ENCODE measurements around the gene PPP1R14C. TPM values are rescaled to one million over a fixed set of nuclear protein-coding genes. Genes with fewer than 3 reads are reported as not detected.

PPP1R14C gene
- total and polyA plus RNA-seq, 10 donors = 0.06 to 0.39 (median 0.18) TPM; not detected in 4

- intact Hi-C loops (cut with DNase I; ENCODE audit: low total_unique reads) = no loop called here
- no peak overlapping the region for H3K4me3 ChIP-seq
- TF ChIP-seq POLR2AphosphoS5 (IDR thresholded peaks at IDR 0.05) = no peak
- TF ChIP-seq CTCF (IDR thresholded peaks at IDR 0.05 in 8 of 11, conservative IDR thresholded peaks at IDR 0.05 in 3 of 11) = no peak
- no peak for TF ChIP-seq POLR2A (IDR thresholded peaks at IDR 0.05)
- H3K27ac ChIP-seq = no peak overlapping the region
- DNase-seq = no peak
- 87 to 95% (median 91%) methylated on average over 11 of the region's 11 CpGs for WGBS, 5 donors
- peaks cover 0 to 18% (median 0%) of the 10 kb centered on the region in 7 donors for H3K27me3 ChIP-seq (replicated peaks in 1 of 7)
- H3K36me3 ChIP-seq = no peaks in the 10 kb centered on the region
- H3K9me3 ChIP-seq = no peaks in the 10 kb centered on the region
- no peaks in the 10 kb centered on the region for H3K4me1 ChIP-seq
These were observed 42.9 kb upstream of the PPP1R14C start for GRCh38 chr6:150099953-150100352.

DNA sequence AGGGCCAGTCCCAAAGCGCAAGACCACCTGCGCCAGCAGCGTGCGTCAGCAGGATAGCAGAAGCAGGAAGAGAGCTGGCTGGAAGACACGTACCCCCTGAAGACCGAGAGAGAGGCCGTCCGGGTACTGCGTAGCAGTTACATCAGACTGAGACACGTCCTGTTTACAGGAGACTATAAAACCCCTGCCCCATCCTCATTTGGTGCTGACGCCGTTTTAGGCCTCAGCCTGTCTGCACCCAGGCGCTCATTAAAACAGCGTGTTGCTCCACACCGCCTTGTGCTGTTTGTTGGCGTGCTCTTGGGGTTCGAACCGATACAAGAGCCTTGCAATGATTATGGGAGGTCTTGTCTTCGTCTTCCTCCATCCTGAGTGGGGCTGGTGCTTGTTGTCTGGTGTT, 42.1 kb upstream of the PPP1R14C start:
- H3K27ac ChIP-seq = no peak overlapping the region
- H3K9me3 ChIP-seq = no peaks in the 10 kb centered on the region
- WGBS, 5 donors = 92 to 95% (median 92%) methylated on average over 19 of the region's 19 CpGs
- no peaks in the 10 kb centered on the region for H3K36me3 ChIP-seq
- TF ChIP-seq POLR2A (IDR thresholded peaks at IDR 0.05) = no peak
- TF ChIP-seq POLR2AphosphoS5 (IDR thresholded peaks at IDR 0.05) = no peak
- TF ChIP-seq CTCF (IDR thresholded peaks at IDR 0.05 in 8 of 11, conservative IDR thresholded peaks at IDR 0.05 in 3 of 11) = no peak
- H3K4me1 ChIP-seq = no peaks in the 10 kb centered on the region
- intact Hi-C loops (cut with DNase I; ENCODE audit: low total_unique reads) = no loop called here
- peaks cover 0 to 11% (median 0%) of the 10 kb centered on the region in 7 donors for H3K27me3 ChIP-seq (replicated peaks in 1 of 7)
- DNase-seq = no peak
- H3K4me3 ChIP-seq = no peak overlapping the region

DNA sequence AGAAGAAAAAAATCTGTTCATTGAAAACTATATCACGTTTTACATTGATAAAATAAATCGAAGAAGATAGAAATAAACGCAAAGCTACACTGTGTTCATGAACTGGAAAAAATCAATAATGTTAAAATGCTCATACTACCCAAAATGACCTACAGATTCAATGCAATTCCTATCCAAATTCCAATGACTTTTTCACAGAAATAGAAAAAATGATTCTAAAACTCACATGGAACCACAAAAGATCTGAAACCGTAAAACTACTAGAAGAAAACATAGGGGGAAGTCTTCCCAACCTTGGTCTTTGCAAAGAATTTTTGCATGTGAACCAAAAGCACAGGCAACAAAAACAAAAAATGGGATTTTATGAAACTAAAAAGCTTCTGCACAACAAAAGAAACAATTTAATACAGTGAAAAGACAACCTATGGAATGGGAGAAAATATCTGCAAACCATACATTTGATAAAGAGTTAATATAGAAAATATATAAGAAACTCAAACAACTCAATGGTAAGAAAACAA, 40.0 kb upstream of the PPP1R14C start:
- H3K4me1 ChIP-seq = no peaks in the 10 kb centered on the region
- intact Hi-C loops (cut with DNase I; ENCODE audit: low total_unique reads) = no loop called here
- H3K36me3 ChIP-seq = no peaks in the 10 kb centered on the region
- WGBS, 5 donors = 79 to 96% (median 94%) methylated on average over 4 of the region's 4 CpGs
- no peak overlapping the region for H3K4me3 ChIP-seq
- no peaks in the 10 kb centered on the region for H3K27me3 ChIP-seq (replicated peaks in 1 of 7)
- no peak for TF ChIP-seq POLR2AphosphoS5 (IDR thresholded peaks at IDR 0.05)
- TF ChIP-seq CTCF (IDR thresholded peaks at IDR 0.05 in 8 of 11, conservative IDR thresholded peaks at IDR 0.05 in 3 of 11) = no peak
- no peak for TF ChIP-seq POLR2A (IDR thresholded peaks at IDR 0.05)
- H3K9me3 ChIP-seq = no peaks in the 10 kb centered on the region
- no peak for DNase-seq
- no peak overlapping the region for H3K27ac ChIP-seq

DNA sequence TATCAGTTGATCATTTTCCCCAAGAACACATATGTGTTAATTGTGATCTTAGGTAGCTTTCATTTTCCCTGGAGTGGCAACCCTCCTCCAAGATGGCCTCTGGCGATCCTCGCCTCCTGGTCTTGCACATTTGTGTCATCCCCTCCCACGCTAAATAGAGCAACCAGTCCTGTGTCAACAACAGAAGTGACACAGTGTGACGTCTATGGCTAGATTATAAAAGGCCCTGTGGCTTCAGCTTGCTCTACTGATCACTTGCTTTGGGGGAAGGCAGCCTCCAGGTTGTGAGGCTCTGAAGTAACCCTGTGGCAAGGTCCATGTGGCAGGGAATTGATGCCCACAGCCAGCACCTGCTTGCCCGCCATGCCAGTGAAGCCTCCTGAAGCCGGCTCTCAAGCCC, 30.6 kb upstream of the PPP1R14C start:
- Histone ChIP-seq H3K4me1 (no peaks in the 10 kb centered on the region), H3K27me3 (replicated peaks in 1 of 7) (peaks cover 0 to 4% (median 0%) of the 10 kb centered on the region in 7 donors), H3K36me3 (no peaks in the 10 kb centered on the region), H3K9me3 (peaks cover 0 to 7% (median 0%) of the 10 kb centered on the region in 8 donors), H3K4me3 (no peak overlapping the region), H3K27ac (no peak overlapping the region)
- intact Hi-C loops (cut with DNase I; ENCODE audit: low total_unique reads) = no loop called here
- DNase-seq = no peak
- TF ChIP-seq POLR2A (IDR thresholded peaks at IDR 0.05) (no peak), CTCF (IDR thresholded peaks at IDR 0.05 in 8 of 11, conservative IDR thresholded peaks at IDR 0.05 in 3 of 11) (no peak), POLR2AphosphoS5 (IDR thresholded peaks at IDR 0.05) (no peak)
- 87 to 95% (median 89%) methylated on average over 6 of the region's 6 CpGs for WGBS, 5 donors
